HFF-Myc (cell line): ENCODE results near the gene MAP3K3.

Source experiments
- DNase-seq: peaks from one replicate; pipeline ENCODE4 v3.0.0-alpha.2; 2011; ENCODE audit warnings: low read depth; ENCODE audit errors: extremely low read depth
- H3K4me3 ChIP-seq: replicated peaks from 2 replicates; pipeline ENCODE4 v1.5.1; 2011; ENCODE audit warnings: low read depth, mild to moderate bottlenecking, control low read depth, low read length
- TF ChIP-seq, protein P1 (sequence below): IDR thresholded peaks from 2 replicates; pipeline ENCODE4 v1.5.1; 2012; ENCODE audit warnings: mild to moderate bottlenecking, low read depth, low read length, control low read depth; ENCODE audit errors: missing control alignments

MAP3K3 gene

DNA sequence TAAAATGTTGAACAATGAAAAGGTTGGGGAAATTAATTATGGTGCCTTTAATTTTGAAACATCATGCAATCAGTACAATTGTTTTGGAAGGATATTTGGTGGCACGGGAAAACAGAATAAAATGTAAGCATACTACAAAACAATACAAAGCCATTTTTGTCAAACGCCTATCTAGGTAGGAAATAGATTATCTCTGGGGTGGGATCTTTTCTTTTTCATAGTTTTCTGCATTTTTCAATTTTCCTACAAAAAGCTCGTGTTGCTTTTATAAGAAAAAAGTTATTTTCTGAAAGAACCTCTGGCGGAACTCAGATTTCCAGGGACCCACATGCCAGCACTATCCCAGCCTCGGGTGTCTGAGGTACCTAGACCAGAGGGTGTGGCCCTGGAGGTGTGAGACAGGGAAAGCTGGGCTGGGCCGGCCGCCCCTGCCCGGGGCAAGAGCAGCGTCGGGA, 961 bp upstream of the MAP3K3 start:
- TF ChIP-seq, protein P1, sequence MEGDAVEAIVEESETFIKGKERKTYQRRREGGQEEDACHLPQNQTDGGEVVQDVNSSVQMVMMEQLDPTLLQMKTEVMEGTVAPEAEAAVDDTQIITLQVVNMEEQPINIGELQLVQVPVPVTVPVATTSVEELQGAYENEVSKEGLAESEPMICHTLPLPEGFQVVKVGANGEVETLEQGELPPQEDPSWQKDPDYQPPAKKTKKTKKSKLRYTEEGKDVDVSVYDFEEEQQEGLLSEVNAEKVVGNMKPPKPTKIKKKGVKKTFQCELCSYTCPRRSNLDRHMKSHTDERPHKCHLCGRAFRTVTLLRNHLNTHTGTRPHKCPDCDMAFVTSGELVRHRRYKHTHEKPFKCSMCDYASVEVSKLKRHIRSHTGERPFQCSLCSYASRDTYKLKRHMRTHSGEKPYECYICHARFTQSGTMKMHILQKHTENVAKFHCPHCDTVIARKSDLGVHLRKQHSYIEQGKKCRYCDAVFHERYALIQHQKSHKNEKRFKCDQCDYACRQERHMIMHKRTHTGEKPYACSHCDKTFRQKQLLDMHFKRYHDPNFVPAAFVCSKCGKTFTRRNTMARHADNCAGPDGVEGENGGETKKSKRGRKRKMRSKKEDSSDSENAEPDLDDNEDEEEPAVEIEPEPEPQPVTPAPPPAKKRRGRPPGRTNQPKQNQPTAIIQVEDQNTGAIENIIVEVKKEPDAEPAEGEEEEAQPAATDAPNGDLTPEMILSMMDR, result no peak
- DNase-seq, result no peak

DNA sequence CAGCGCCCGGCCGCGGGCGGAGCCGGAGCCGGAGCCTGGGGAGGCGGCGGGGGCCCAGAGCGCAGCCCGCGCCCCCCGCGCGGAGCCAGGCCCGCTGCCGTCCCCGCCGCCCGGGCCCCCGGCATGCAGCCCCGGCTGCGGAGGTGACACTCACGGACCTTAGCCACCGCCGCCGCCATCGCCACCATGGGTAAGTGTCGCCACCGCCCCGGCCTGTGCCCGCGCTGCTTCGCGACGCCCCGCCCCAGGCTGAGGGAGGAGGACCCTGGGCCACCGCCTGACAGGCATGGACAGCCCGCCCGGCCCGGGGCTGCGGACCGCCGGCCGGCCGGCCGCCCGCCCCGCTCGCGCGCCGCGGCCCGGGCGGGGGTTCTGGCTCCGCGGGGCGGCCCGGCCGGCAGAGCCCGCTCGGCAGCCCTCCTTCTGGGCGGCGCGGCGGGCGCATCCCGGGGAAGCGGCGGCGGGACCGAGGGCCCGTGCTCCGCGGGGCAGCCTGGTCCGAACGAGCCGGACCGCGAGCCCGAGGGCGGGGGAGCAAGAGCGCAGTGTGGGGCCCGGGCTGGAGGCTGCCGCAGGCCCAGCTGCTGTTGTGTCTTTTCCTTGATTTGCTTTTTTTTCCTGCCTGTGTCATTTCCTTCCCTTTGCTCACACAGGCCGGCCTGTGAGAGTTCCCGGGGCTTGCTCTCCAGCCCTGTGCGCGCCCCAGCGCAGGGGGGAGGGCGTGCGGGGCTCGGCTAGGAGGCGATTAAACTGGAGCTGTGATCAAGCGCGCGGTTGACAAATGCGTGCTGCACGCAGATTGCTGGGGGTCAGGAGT, 565 bp downstream of the MAP3K3 start:
- TF ChIP-seq, protein P1, result no peak
- no peak for DNase-seq
- H3K4me3 ChIP-seq, result peak overlapping the region; percentile 66

More for the DNA sequence above, 961 bp upstream of the MAP3K3 start:
- H3K4me3 ChIP-seq, result peak overlapping the region; percentile 66

DNA sequence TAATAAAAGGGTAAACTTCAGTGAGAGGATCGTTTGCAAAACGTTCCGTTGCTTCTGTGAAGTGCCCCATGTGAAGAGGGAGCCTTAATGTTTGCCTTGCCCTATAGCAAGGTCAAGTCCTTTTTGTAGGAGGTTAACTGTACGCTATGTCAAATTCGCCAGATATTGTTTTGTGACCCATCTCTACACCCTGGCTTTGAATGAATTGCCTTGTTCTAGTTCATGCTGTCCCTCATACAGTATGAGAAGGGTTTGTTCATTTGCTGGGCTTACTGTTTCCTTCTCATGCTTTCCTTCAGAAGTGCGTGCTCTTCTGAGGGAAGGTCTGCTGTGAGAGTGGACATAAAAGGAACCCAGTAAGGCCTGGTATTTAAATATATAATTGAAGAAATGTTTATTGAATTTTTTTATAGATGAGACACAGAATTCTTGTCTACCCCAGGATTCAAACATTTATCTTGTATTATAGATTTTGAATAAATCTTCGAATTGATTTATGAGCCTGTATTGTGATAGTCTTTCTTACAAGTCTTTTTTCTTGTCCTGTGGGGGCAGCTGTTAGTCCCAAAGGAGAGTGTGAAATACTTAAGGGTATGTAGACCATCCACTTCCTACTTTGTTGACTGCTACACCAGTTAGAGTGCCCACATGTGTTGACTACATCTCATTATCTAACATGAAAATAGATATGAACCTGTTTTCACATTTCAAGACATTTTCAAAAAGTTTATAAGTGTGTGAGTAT, 1.7 kb downstream of the MAP3K3 start:
- peak overlapping the region; percentile 66 for H3K4me3 ChIP-seq
- DNase-seq, result no peak
- TF ChIP-seq, protein P1, result no peak

DNA sequence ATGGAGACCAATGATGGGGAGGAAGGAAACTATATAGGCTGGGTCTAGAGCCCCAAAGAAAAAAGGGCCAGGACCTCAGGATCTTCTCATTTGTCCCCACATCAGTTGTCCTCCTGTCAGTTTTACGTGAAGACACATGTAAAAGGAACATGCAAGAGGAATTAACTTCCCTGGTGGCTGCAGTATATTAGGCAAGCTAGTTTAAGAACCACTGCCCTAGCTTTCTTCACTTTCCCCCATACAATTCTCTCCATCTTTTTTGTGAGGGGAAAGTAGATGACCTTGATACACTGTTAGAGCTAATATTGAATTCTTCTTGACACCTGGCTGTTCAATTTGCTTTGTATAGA, 2.3 kb downstream of the MAP3K3 start:
- TF ChIP-seq, protein P1, result no peak
- no peak overlapping the region for H3K4me3 ChIP-seq
- no peak for DNase-seq

DNA sequence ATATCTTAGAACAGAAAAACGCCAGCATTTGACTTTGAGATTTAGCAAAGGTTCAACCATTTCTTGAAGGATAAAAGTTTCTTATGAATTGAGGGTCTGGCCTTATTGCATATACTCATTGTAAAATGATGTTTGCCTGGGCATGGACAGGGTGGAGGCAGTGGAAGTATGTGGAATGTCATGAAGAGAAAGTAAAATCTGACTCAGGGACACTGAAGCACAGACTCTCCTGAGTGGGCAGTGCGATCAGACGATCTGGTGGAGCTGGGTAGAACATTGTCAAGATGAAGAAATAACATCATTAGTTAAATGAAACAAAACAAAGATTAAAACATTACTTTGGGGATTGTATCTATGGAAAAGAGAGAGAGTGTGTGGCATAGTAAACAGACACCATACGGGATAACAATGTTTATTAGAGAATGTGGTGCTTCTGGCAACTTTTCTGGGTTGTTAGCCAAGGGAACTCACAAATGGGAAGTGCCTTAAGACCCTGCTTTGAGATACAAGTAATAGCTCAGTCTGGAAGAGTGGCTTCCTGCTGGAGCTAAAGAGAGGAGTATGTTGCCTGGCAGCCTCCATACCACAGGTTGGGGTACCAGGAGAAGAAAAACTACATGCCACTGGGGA, 4.4 kb downstream of the MAP3K3 start:
- DNase-seq, result no peak
- TF ChIP-seq, protein P1, result no peak
- no peak overlapping the region for H3K4me3 ChIP-seq

DNA sequence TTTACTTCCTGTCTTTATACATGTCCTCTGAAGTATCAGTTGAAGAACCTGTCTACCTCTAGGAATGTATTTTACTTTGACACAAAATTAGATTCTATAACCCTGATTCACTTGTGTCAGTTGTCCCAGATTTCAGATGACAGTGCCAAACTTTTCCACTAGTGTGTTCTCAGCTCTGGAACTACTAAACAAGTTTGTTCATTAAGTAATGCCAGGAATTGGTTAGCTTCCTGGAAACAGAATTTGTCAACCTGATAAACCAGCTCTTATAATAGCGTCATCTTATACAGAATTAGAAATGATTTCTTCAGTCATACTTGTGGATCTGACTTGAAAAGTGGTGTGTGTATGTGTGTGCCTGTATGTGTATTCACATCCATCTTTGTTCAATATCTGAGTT, 7.4 kb downstream of the MAP3K3 start:
- H3K4me3 ChIP-seq, result no peak overlapping the region
- TF ChIP-seq, protein P1, result no peak
- no peak for DNase-seq
